Measurements from ENCODE around the gene CYP27B1. TPM values are rescaled to one million over a fixed set of nuclear protein-coding genes. Genes with fewer than 3 reads are reported as not detected.

The CYP27B1 gene
- polyA plus RNA-seq, 1 experiment: 0.29 TPM

GRCh38 chr12:57744777-57745484 is 21.9 kb downstream of the CYP27B1 start, which contains the start of gene TSPAN31:
TSPAN31 (plus strand) TSS chr12:57745039; CDS start chr12:57745155, 116 bp downstream.
- no peak for TF ChIP-seq CTCF (IDR thresholded peaks at IDR 0.05; ENCODE audit: low read depth, low read length)
- Histone ChIP-seq H3K4me3 (ENCODE audit: low read depth, low read length) (peak within 1 kb of the TSS; percentile 94), H3K27me3 (ENCODE audit: control insufficient read depth, insufficient read depth, low read length) (peaks cover 24% of the 10 kb centered on the region), H3K9me3 (ENCODE audit: control insufficient read depth, insufficient read depth, low read length) (no peaks in the 10 kb centered on the region), H3K27ac (ENCODE audit: low read depth, low read length) (peak within 1 kb of the TSS; percentile 97)
- peak; percentile 96 for DNase-seq (ENCODE audit: low read depth, low spot score)
- ChIA-PET POLR2A (interaction anchor here (0.6 to 2.5 kb wide), 7 partner anchors 9 to 353 kb away, joined by 3 to 8 read pairs (median 3); partner anchors contain the start of genes EEF1AKMT3 and METTL1), CTCF (interaction anchor here (0.8 to 2.4 kb wide), 3 partner anchors 11 to 152 kb away, joined by 3 to 10 read pairs (median 9); no protein-coding TSS in a partner anchor)

- H3K4me3 ChIP-seq (ENCODE audit: low read depth, low read length): peak overlapping the region; percentile 94
- peak overlapping the region; percentile 97 for H3K27ac ChIP-seq (ENCODE audit: low read depth, low read length)
- no peaks in the 10 kb centered on the region for H3K9me3 ChIP-seq (ENCODE audit: control insufficient read depth, insufficient read depth, low read length)
- TF ChIP-seq CTCF (IDR thresholded peaks at IDR 0.05; ENCODE audit: low read depth, low read length): no peak
- peaks cover 30% of the 10 kb centered on the region for H3K27me3 ChIP-seq (ENCODE audit: control insufficient read depth, insufficient read depth, low read length)
- POLR2A ChIA-PET: interaction anchor here (0.6 to 2.5 kb wide), 7 partner anchors 8 to 352 kb away, joined by 3 to 8 read pairs (median 3); partner anchors contain the start of genes EEF1AKMT3 and METTL1
- no peak for DNase-seq (ENCODE audit: low read depth, low spot score)
- CTCF ChIA-PET: interaction anchor here (0.8 to 2.4 kb wide), 3 partner anchors 12 to 153 kb away, joined by 3 to 10 read pairs (median 9); no protein-coding TSS in a partner anchor
These were observed 22.6 kb downstream of the CYP27B1 start for GRCh38 chr12:57744194-57744776.

GRCh38 chr12:57743769-57744168 is 23.1 kb downstream of the CYP27B1 start:
- no peak overlapping the region for H3K27ac ChIP-seq (ENCODE audit: low read depth, low read length)
- CTCF ChIA-PET: interaction anchor here (0.8 to 2.1 kb wide), 2 partner anchors 17 to 153 kb away, joined by 3 to 9 read pairs; no protein-coding TSS in a partner anchor
- POLR2A ChIA-PET: interaction anchor here (1.2 to 2.5 kb wide), 3 partner anchors 8 to 28 kb away, joined by 7 to 8 read pairs (median 8); partner anchors contain the start of genes EEF1AKMT3 and METTL1
- no peak overlapping the region for H3K4me3 ChIP-seq (ENCODE audit: low read depth, low read length)
- DNase-seq (ENCODE audit: low read depth, low spot score): no peak
- peaks cover 35% of the 10 kb centered on the region for H3K27me3 ChIP-seq (ENCODE audit: control insufficient read depth, insufficient read depth, low read length)
- H3K9me3 ChIP-seq (ENCODE audit: control insufficient read depth, insufficient read depth, low read length): no peaks in the 10 kb centered on the region
- no peak for TF ChIP-seq CTCF (IDR thresholded peaks at IDR 0.05; ENCODE audit: low read depth, low read length)

- Histone ChIP-seq H3K9me3 (ENCODE audit: control insufficient read depth, insufficient read depth, low read length) (no peaks in the 10 kb centered on the region; the same call in 1 of the 2 replicates), H3K27me3 (ENCODE audit: control insufficient read depth, insufficient read depth, low read length) (peaks cover 49% of the 10 kb centered on the region), H3K27ac (ENCODE audit: low read depth, low read length) (no peak overlapping the region), H3K4me3 (ENCODE audit: low read depth, low read length) (no peak overlapping the region)
- POLR2A ChIA-PET: interaction anchor here (1.4 kb wide), 1 partner anchor 16 kb away, joined by 3 read pairs; no protein-coding TSS in a partner anchor
- no peak for DNase-seq (ENCODE audit: low read depth, low spot score)
- TF ChIP-seq CTCF (IDR thresholded peaks at IDR 0.05; ENCODE audit: low read depth, low read length): no peak
- CTCF ChIA-PET: interaction anchor here (1.5 to 1.7 kb wide), 3 partner anchors 14 to 158 kb away, joined by 3 to 6 read pairs (median 3); no protein-coding TSS in a partner anchor
These were observed 24.8 kb downstream of the CYP27B1 start for GRCh38 chr12:57741844-57742738.

Measured in AG04450 (cell line).